Hypothalamus (tissue), 51 donors: Measurements from ENCODE around the gene FYN.
A peak's percentile ranks its signal among the peaks of the same experiment; 100 is the strongest.

Experiments
- DNase-seq, 51 donors: peaks; one replicate each; lab custom pipeline; 2025; lab: John Stamatoyannopoulos, UW

The FYN gene

GRCh38 chr6:111623046-111623718, 250.1 kb downstream of the FYN start:
- no peak for DNase-seq

GRCh38 chr6:111620169-111620568, 253.1 kb downstream of the FYN start:
- no peak for DNase-seq

GRCh38 chr6:111618407-111618806, 254.8 kb downstream of the FYN start:
- DNase-seq, result no peak

- DNase-seq, result no peak
Measured at GRCh38 chr6:111617149-111617548, 256.1 kb downstream of the FYN start.

GRCh38 chr6:111615916-111616612, 257.2 kb downstream of the FYN start:
- no peak for DNase-seq

GRCh38 chr6:111614833-111615582, 258.2 kb downstream of the FYN start:
- peak in 2 of 51 donors; percentile 7 to 31 for DNase-seq

GRCh38 chr6:111612379-111612778, 260.9 kb downstream of the FYN start:
- no peak for DNase-seq

GRCh38 chr6:111610548-111611172, 262.6 kb downstream of the FYN start:
- DNase-seq, result no peak
